Kidney (tissue), 14 donors: ENCODE data around the gene PPFIBP2. TPM values are rescaled to one million over a fixed set of nuclear protein-coding genes. Genes with fewer than 3 reads are reported as not detected.

ENCODE experiments used
- DNase-seq, 5 donors: peaks; one replicate each; pipeline ENCODE4 v3.0.0-alpha.2; 2013 to 2020
- FAIRE-seq: peaks from 2 replicates; lab custom pipeline; 2012; peaks lifted over from hg19 to GRCh38; lab: Jason Lieb, UNC
- H3K27ac ChIP-seq, 2 donors: one replicate each; pipeline ENCODE4 v1.7.0; 2013; ENCODE audit warnings: low read depth in 2 of 2, low read length in 2 of 2, inconsistent platforms in 1 of 2
- H3K27me3 ChIP-seq: one replicate; pipeline ENCODE4 v1.7.1; 2013; ENCODE audit warnings: low read length, inconsistent platforms; ENCODE audit not compliant: control insufficient read depth, insufficient read depth
- H3K36me3 ChIP-seq, 3 donors: one replicate each; pipeline versions ENCODE4 v1.7.0 to v1.7.1; 2013; ENCODE audit warnings: low read length in 3 of 3, control low read depth in 1 of 3, inconsistent platforms in 1 of 3; ENCODE audit not compliant: insufficient read depth in 3 of 3, control insufficient read depth in 2 of 3
- H3K4me1 ChIP-seq, 3 donors: one replicate each; pipeline versions ENCODE4 v1.7.0 to v1.7.1; 2013; ENCODE audit warnings: low read length in 3 of 3, inconsistent platforms in 1 of 3, low read depth in 1 of 3; ENCODE audit not compliant: control insufficient read depth in 2 of 3, insufficient read depth in 2 of 3
- H3K4me3 ChIP-seq, 3 donors: one replicate each; pipeline versions ENCODE4 v1.7.0 to v1.8.1; 2013; ENCODE audit warnings: low read length in 3 of 3, control low read depth in 1 of 3, inconsistent platforms in 1 of 3
- H3K9ac ChIP-seq, 3 donors: one replicate each; pipeline versions ENCODE4 v1.7.0 to v1.7.1; 2013; ENCODE audit warnings: low read length in 3 of 3, control low read depth in 1 of 3, inconsistent platforms in 1 of 3
- H3K9me3 ChIP-seq, 3 donors: one replicate each; pipeline versions ENCODE4 v1.7.0 to v1.7.1; 2013; ENCODE audit warnings: low read length in 3 of 3, control low read depth in 1 of 3, inconsistent platforms in 1 of 3; ENCODE audit not compliant: control insufficient read depth in 2 of 3, insufficient read depth in 1 of 3
- CTCF ChIP-seq: IDR thresholded peaks from 3 replicates; pipeline ENCODE4 v1.5.1; 2012; ENCODE audit warnings: mild to moderate bottlenecking, moderate library complexity, borderline replicate concordance; ENCODE audit not compliant: insufficient read depth; ENCODE audit errors: extremely low read depth
- intact Hi-C: fragments of 100-400 bp; cut with DNase I; formaldehyde crosslinking; loops from one replicate; pipeline ENCODE4 v1.11.1; 2022
- polyA plus RNA-seq: library from polyadenylated mRNA; stranded (reverse); fragments of 350-450 nt; fragmentation: Illumina TruSeq; extraction: RNeasy Lipid Tissue Mini Kit (QIAGEN cat#74804); gene quantifications from one replicate; pipeline ENCODE4 v1.2.3, GENCODE V29; 2014; ENCODE audit warnings: low read depth, low replicate concordance; ENCODE audit not compliant: insufficient read depth
- total RNA-seq: library from RNA; stranded (reverse); fragmentation: NEBNext Ultra II Directional; extraction: Animal tissue kit (Norgen Biotek cat#: 25700); gene quantifications from one replicate; pipeline ENCODE4 v1.2.1, GENCODE V29; 2021
- donor health status: control.
- donor health status: control.
- donor health status: control.
- donor health status: control.
- donor health status: control.
- donor health status: DM: yes; HTN: yes; CAD: no.
- donor health status: Normal renal cell carcinoma (clear cell type).

PPFIBP2 gene
- total and polyA plus RNA-seq, 2 donors from 2014 or later: 31.6 to 44.4 TPM

GRCh38 chr11:7500251-7500650, 13.5 kb upstream of the PPFIBP2 start:
- no peaks in the 10 kb centered on the region for H3K4me1 ChIP-seq
- DNase-seq (no peak), FAIRE-seq (no peak)
- intact Hi-C loops: no loop called here
- H3K4me3 ChIP-seq: no peak overlapping the region
- H3K27me3 ChIP-seq: no peaks in the 10 kb centered on the region
- TF ChIP-seq CTCF: no peak
- no peak overlapping the region for H3K9ac ChIP-seq
- no peak overlapping the region for H3K27ac ChIP-seq
- H3K9me3 ChIP-seq: no peaks in the 10 kb centered on the region
- H3K36me3 ChIP-seq: no peaks in the 10 kb centered on the region

GRCh38 chr11:7501251-7501650, 12.5 kb upstream of the PPFIBP2 start:
- Histone ChIP-seq H3K4me3 (no peak overlapping the region), H3K36me3 (no peaks in the 10 kb centered on the region), H3K9me3 (no peaks in the 10 kb centered on the region), H3K27ac (no peak overlapping the region), H3K4me1 (no peaks in the 10 kb centered on the region), H3K9ac (no peak overlapping the region), H3K27me3 (no peaks in the 10 kb centered on the region)
- DNase-seq (no peak), FAIRE-seq (no peak)
- intact Hi-C loops: no loop called here
- no peak for TF ChIP-seq CTCF

GRCh38 chr11:7501894-7502293, 11.9 kb upstream of the PPFIBP2 start:
- H3K4me1 ChIP-seq: no peaks in the 10 kb centered on the region
- DNase-seq (no peak), FAIRE-seq (no peak)
- H3K27me3 ChIP-seq: no peaks in the 10 kb centered on the region
- H3K9me3 ChIP-seq: no peaks in the 10 kb centered on the region
- no peaks in the 10 kb centered on the region for H3K36me3 ChIP-seq
- TF ChIP-seq CTCF: no peak
- intact Hi-C loops: no loop called here
- no peak overlapping the region for H3K27ac ChIP-seq
- no peak overlapping the region for H3K4me3 ChIP-seq
- H3K9ac ChIP-seq: no peak overlapping the region

GRCh38 chr11:7506243-7506642, 7.6 kb upstream of the PPFIBP2 start:
- no peak for TF ChIP-seq CTCF
- Histone ChIP-seq H3K4me3 (no peak overlapping the region), H3K4me1 (peaks cover 0 to 5% (median 3%) of the 10 kb centered on the region in 3 donors), H3K9ac (no peak overlapping the region), H3K9me3 (no peaks in the 10 kb centered on the region), H3K27me3 (no peaks in the 10 kb centered on the region), H3K36me3 (no peaks in the 10 kb centered on the region), H3K27ac (no peak overlapping the region)
- DNase-seq (no peak), FAIRE-seq (no peak)
- intact Hi-C loops: no loop called here
